GM19239 (cell line): ENCODE results near the gene PSMD3.
"Not testable (repeated sequence)": the region's sequence is repeated elsewhere in the genome, so short reads cannot be mapped to it uniquely, and the experiment has no call there.

Experiments
- DNase-seq: peaks from one replicate; pipeline ENCODE4 v3.0.0; 2011; ENCODE audit warnings: low spot score; ENCODE audit not compliant: insufficient read length
- FAIRE-seq: peaks from 2 replicates; lab custom pipeline; 2011; peaks lifted over from hg19 to GRCh38; lab: Jason Lieb, UNC

PSMD3 gene

GRCh38 chr17:39995438-39995837 lies 14.8 kb downstream of the PSMD3 start:
- FAIRE-seq, result no peak

GRCh38 chr17:39996162-39996561 lies 15.6 kb downstream of the PSMD3 start:
- DNase-seq, result no peak
- FAIRE-seq, result no peak

More at GRCh38 chr17:39995438-39995837, 14.8 kb downstream of the PSMD3 start:
- no peak for DNase-seq

GRCh38 chr17:39996800-39997199 lies 16.2 kb downstream of the PSMD3 start:
- no peak for DNase-seq

GRCh38 chr17:39997543-39997942 lies 16.9 kb downstream of the PSMD3 start:
- no peak for FAIRE-seq
- DNase-seq, result no peak

More at GRCh38 chr17:39996800-39997199, 16.2 kb downstream of the PSMD3 start:
- no peak for FAIRE-seq

DNA sequence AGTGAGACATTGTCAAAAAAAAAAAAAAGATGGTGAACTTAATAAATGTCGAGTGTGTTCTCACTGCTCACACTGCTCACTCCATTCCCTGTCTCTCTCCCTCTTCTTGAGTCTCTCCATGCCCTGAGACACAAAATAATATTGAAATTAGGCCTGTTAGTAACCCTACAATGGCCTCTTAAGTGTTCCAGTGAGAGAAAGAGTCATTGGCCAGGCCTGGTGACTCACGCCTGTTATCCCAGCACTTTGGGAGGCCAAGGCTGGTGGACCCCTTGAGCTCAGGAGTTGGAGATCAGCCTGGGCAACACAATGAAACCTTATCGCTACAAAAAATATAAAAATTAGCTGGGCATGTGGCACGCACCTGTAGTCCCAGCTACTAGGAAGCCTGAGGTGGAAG lies 18.5 kb downstream of the PSMD3 start:
- FAIRE-seq (no peak), DNase-seq (no peak)

GRCh38 chr17:40000161-40000560 lies 19.6 kb downstream of the PSMD3 start:
- no peak for DNase-seq
- FAIRE-seq, result no peak

DNA sequence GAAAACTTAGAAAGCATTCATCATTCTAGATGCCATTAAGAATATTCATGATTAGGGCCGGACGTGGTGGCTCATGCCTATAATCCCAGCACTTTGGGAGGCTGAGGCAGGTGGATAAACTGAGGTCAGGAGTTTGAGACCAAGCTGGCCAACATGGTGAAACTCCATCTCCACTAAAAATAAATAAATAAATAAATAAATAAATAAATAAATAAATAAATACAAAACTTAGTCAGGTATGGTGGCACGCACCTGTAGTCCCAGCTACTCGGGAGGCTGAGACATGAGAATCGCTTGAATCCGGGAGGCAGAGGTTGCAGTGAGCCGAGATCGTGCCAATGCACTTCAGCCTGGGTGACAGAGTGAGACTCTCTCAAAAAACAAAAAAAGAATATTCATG lies 20.7 kb downstream of the PSMD3 start:
- FAIRE-seq, result not testable (repeated sequence)

GRCh38 chr17:40004072-40004471 lies 23.5 kb downstream of the PSMD3 start:
- FAIRE-seq (no peak), DNase-seq (no peak)

More for the DNA sequence above, 20.7 kb downstream of the PSMD3 start:
- DNase-seq, result not testable (repeated sequence)

- FAIRE-seq, result no peak
- DNase-seq, result no peak
These were observed 24.1 kb downstream of the PSMD3 start for GRCh38 chr17:40004712-40005111.

GRCh38 chr17:40005520-40005919 lies 24.9 kb downstream of the PSMD3 start:
- no peak for FAIRE-seq
- no peak for DNase-seq

GRCh38 chr17:40010946-40011500 lies 30.4 kb downstream of the PSMD3 start:
- not testable (repeated sequence) for FAIRE-seq, DNase-seq

DNA sequence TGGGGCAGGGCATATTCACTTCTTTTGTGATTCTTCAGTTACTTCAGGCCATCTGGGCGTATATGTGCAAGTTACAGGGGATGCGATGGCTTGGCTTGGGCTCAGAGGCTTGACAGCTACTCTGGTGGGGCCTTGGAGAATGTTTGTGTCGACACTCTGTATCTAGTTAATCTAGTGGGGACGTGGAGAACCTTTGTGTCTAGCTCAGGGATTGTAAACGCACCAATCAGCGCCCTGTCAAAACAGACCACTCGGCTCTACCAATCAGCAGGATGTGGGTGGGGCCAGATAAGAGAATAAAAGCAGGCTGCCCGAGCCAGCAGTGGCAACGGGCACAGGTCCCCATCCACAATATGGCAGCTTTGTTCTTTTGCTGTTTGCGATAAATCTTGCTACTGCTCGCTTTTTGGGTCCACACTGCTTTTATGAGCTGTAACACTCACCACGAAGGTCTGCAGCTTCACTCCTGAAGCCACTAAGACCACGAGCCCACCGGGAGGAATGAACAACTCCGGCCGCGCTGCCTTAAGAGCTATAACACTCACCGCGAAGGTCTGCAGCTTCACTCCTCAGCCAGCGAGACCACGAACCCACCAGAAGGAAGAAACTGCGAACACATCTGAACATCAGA lies 31.5 kb downstream of the PSMD3 start:
- not testable (repeated sequence) for DNase-seq, FAIRE-seq

DNA sequence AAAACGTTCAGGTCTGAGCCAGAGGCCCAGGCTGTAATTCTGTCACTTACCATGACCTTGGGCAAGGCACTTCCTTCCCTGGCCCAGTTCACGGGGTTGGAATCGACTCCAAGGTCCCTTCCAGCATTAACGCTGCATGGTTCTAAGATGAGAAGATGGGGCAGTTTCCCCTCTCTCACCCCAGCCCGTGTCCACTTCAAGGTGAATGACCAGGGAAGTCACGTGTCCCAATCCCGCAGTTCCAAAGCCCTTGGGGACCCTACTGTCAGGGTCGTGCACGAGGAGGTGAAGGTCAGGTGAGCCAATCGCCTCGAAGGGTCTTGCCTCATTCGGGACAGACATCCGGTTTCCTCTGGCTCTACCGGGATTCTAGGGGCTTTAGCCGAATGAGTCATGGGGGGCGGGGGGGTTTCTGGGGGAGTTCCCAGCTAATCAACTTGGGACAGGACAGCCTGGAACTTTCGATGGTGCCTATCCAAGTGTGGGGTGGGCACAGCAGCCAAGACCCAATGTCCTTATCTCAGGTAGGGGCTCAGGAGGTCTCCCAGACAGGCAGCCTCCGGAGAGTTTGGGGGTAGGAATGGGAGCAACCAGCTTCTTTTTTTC lies 33.9 kb downstream of the PSMD3 start:
- DNase-seq, result no peak
- no peak for FAIRE-seq

- no peak for DNase-seq
- FAIRE-seq, result no peak
These were observed 34.7 kb downstream of the PSMD3 start, which contains the start of gene CSF3 for GRCh38 chr17:40015005-40015997. Gene CSF3, plus strand, starts transcription at chr17:40015440. Its CDS starts 35 bp downstream, at chr17:40015475.

DNA sequence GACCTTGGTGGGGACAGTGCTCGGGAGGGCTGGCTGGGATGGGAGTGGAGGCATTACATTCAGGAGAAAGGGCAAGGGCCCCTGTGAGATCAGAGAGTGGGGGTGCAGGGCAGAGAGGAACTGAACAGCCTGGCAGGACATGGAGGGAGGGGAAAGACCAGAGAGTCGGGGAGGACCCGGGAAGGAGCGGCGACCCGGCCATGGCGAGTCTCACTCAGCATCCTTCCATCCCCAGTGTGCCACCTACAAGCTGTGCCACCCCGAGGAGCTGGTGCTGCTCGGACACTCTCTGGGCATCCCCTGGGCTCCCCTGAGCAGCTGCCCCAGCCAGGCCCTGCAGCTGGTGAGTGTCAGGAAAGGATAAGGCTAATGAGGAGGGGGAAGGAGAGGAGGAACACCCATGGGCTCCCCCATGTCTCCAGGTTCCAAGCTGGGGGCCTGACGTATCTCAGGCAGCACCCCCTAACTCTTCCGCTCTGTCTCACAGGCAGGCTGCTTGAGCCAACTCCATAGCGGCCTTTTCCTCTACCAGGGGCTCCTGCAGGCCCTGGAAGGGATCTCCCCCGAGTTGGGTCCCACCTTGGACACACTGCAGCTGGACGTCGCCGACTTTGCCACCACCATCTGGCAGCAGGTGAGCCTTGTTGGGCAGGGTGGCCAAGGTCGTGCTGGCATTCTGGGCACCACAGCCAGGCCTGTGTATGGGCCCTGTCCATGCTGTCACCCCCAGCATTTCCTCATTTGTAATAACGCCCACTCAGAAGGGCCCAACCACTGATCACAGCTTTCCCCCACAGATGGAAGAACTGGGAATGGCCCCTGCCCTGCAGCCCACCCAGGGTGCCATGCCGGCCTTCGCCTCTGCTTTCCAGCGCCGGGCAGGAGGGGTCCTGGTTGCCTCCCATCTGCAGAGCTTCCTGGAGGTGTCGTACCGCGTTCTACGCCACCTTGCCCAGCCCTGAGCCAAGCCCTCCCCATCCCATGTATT lies 35.7 kb downstream of the PSMD3 start:
- FAIRE-seq (no peak), DNase-seq (no peak)

- DNase-seq, result no peak
- no peak for FAIRE-seq
These were observed 36.9 kb downstream of the PSMD3 start for GRCh38 chr17:40017422-40018080.

- no peak for DNase-seq
- no peak for FAIRE-seq
These were observed 37.9 kb downstream of the PSMD3 start for GRCh38 chr17:40018211-40019121.
